ENCODE data around the gene ROR2.

ROR2 gene

DNA sequence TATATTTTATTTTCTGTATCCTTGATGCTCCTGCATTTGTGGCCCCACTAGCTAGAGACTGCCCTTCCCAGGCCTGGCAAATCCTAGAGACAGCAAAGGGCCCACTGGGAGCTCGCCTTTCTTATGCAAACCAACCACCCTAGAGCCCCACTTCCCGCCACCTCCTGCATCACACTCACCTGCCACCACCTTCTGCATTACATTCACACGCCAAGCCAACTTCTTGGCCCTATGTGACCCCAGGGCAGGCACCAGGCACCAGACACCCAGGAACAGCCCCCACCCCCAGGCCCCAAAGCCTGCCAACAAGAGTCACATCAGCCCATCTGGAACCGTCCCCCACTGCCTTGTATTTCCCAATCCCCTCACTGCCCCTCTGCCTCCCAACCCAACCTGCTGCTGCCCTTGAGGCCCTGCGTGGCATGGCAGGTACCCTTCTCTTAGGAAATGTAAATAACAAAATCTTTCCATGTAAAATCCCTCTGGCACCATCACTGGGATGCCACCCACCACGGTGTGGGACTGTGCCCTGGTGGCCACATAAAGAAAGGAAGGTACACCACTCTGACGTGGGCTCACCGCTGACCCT, 22.0 kb downstream of the ROR2 start:
- no peak overlapping the region for H3K4me3 ChIP-seq (IDR thresholded peaks at IDR 0.05; ENCODE audit: insufficient read depth, low read depth, low read length)
- H4K20me1 ChIP-seq (ENCODE audit: insufficient read depth) = no peaks in the 10 kb centered on the region
- H3K27ac ChIP-seq = no peak overlapping the region
- no peaks in the 10 kb centered on the region for H3K4me1 ChIP-seq (ENCODE audit: low read depth, poor library complexity, severe bottlenecking)
- no peaks in the 10 kb centered on the region for H3K36me3 ChIP-seq (ENCODE audit: insufficient read depth)
- no peaks in the 10 kb centered on the region for H3K79me2 ChIP-seq (ENCODE audit: insufficient read depth, low read depth)
- H2AFZ ChIP-seq (ENCODE audit: low read depth) = no peak overlapping the region
- no peak for TF ChIP-seq CTCF (conservative IDR thresholded peaks at IDR 0.05; ENCODE audit: low read depth, low read length)
- H3K4me2 ChIP-seq = no peak overlapping the region
- no peak overlapping the region for H3K9ac ChIP-seq
- H3K27me3 ChIP-seq (ENCODE audit: insufficient read depth, low read depth) = no peaks in the 10 kb centered on the region

DNA sequence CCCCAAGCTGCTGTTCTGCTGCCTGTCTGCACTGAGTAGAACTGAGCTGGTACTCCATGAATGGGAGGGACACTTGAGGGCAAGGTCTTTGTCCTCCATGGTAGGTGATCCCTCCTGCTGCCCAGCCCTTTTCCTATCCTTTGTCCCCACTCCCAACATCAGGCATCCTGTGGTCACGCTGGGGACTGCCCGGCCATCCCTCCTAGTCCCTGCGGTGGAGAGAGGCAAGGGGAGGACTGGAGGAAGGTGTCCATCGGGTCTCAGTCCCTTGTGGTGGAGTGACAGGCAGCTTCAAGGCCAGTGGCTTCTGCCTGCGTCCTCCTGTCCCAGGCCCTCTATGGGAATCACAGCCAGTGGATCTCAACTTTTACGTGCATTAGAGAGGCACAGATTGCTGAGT, 25.9 kb downstream of the ROR2 start:
- H4K20me1 ChIP-seq (ENCODE audit: insufficient read depth) = no peaks in the 10 kb centered on the region
- H3K9ac ChIP-seq = no peak overlapping the region
- H3K36me3 ChIP-seq (ENCODE audit: insufficient read depth) = no peaks in the 10 kb centered on the region
- no peak overlapping the region for H3K27ac ChIP-seq
- no peak overlapping the region for H2AFZ ChIP-seq (ENCODE audit: low read depth)
- H3K27me3 ChIP-seq (ENCODE audit: insufficient read depth, low read depth) = no peaks in the 10 kb centered on the region
- no peak overlapping the region for H3K4me2 ChIP-seq
- no peaks in the 10 kb centered on the region for H3K4me1 ChIP-seq (ENCODE audit: low read depth, poor library complexity, severe bottlenecking)
- TF ChIP-seq CTCF (conservative IDR thresholded peaks at IDR 0.05; ENCODE audit: low read depth, low read length) = no peak
- no peak overlapping the region for H3K4me3 ChIP-seq (IDR thresholded peaks at IDR 0.05; ENCODE audit: insufficient read depth, low read depth, low read length)
- no peaks in the 10 kb centered on the region for H3K79me2 ChIP-seq (ENCODE audit: insufficient read depth, low read depth)

DNA sequence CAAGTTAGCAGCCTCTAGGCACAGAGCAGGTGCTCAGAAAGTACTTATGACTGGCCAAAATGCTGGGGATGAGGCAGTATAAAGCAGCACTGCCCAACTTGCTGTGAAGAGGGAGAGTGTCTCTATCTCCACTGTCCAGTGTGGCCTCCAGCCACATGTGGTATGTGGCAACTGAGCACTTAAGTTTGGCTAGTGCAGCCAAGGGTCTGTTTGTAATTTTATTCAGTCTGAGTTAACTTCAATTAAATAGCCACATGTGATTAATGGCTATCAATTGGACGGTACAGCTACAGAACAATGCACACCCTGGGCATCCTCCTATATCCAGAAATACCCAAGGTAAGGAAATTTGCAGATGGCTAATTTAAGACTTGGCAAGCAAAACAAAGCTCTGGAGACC, 26.9 kb downstream of the ROR2 start:
- H4K20me1 ChIP-seq (ENCODE audit: insufficient read depth) = no peaks in the 10 kb centered on the region
- H3K27me3 ChIP-seq (ENCODE audit: insufficient read depth, low read depth) = no peaks in the 10 kb centered on the region
- H3K4me3 ChIP-seq (IDR thresholded peaks at IDR 0.05; ENCODE audit: insufficient read depth, low read depth, low read length) = no peak overlapping the region
- no peak overlapping the region for H3K27ac ChIP-seq
- H3K36me3 ChIP-seq (ENCODE audit: insufficient read depth) = no peaks in the 10 kb centered on the region
- H3K4me1 ChIP-seq (ENCODE audit: low read depth, poor library complexity, severe bottlenecking) = no peaks in the 10 kb centered on the region
- H3K79me2 ChIP-seq (ENCODE audit: insufficient read depth, low read depth) = no peaks in the 10 kb centered on the region
- no peak for TF ChIP-seq CTCF (conservative IDR thresholded peaks at IDR 0.05; ENCODE audit: low read depth, low read length)
- no peak overlapping the region for H3K9ac ChIP-seq
- H2AFZ ChIP-seq (ENCODE audit: low read depth) = no peak overlapping the region
- no peak overlapping the region for H3K4me2 ChIP-seq

GRCh38 chr9:91921371-91921770, 28.7 kb downstream of the ROR2 start:
- Histone ChIP-seq H3K27me3 (ENCODE audit: insufficient read depth, low read depth) (no peaks in the 10 kb centered on the region), H3K79me2 (ENCODE audit: insufficient read depth, low read depth) (no peaks in the 10 kb centered on the region)

More at GRCh38 chr9:91921371-91921770, 28.7 kb downstream of the ROR2 start:
- Histone ChIP-seq H3K4me2 (no peak overlapping the region), H3K36me3 (ENCODE audit: insufficient read depth) (no peaks in the 10 kb centered on the region), H2AFZ (ENCODE audit: low read depth) (no peak overlapping the region), H3K4me3 (IDR thresholded peaks at IDR 0.05; ENCODE audit: insufficient read depth, low read depth, low read length) (no peak overlapping the region), H3K9ac (no peak overlapping the region), H3K27ac (no peak overlapping the region), H4K20me1 (ENCODE audit: insufficient read depth) (no peaks in the 10 kb centered on the region), H3K4me1 (ENCODE audit: low read depth, poor library complexity, severe bottlenecking) (no peaks in the 10 kb centered on the region)
- no peak for TF ChIP-seq CTCF (conservative IDR thresholded peaks at IDR 0.05; ENCODE audit: low read depth, low read length)

Data from KMS-11 (cell line).